ENCODE results near the gene EXT2. TPM values are rescaled to one million over a fixed set of nuclear protein-coding genes. Genes with fewer than 3 reads are reported as not detected.

Gene EXT2
- total RNA-seq, 4 donors from 2014 or later = 63.9 to 66.6 (median 65.9) TPM

DNA sequence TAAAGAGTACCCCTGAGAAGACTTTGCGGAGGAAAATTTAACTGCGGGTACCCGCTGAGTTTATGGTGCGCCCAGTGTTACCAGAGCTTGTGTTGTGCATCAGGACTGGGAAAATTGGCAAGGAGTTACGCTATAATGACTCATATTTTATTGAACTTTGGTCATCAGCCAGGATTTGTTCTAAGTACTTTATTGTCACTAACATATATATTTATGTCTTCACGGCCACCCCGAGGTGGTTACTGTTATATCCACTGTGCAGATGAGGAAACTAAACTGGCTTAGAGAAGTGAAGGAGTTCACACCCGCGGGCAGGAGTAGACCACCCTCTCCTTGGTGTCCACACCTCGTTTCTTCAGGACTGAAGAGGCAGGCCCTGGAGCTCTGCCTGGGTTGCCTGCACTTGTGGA, 28.7 kb upstream of the EXT2 start:
- peak overlapping the region; percentile 75 for H3K4me3 ChIP-seq
- TF ChIP-seq EP300 (IDR thresholded peaks at IDR 0.05) = no peak
- no peak for TF ChIP-seq POLR2AphosphoS5 (IDR thresholded peaks at IDR 0.05)
- TF ChIP-seq POLR2A (IDR thresholded peaks at IDR 0.05) = no peak
- no peak for TF ChIP-seq CTCF (IDR thresholded peaks at IDR 0.05)
- 20 to 37% methylated on average over 6 to 7 of the region's 10 CpGs for WGBS, 2 donors (ENCODE audit: low coverage in 1 of 2)
- H3K9me3 ChIP-seq = no peaks in the 10 kb centered on the region
- peaks cover 0 to 36% (median 6%) of the 10 kb centered on the region in 3 donors for H3K4me1 ChIP-seq
- H3K36me3 ChIP-seq = peaks cover 0 to 16% of the 10 kb centered on the region in 2 donors
- H3K27ac ChIP-seq = peak overlapping the region; percentile 78 to 94 (median 92)
- no peaks in the 10 kb centered on the region for H3K27me3 ChIP-seq
- ATAC-seq = peak; percentile 10

DNA sequence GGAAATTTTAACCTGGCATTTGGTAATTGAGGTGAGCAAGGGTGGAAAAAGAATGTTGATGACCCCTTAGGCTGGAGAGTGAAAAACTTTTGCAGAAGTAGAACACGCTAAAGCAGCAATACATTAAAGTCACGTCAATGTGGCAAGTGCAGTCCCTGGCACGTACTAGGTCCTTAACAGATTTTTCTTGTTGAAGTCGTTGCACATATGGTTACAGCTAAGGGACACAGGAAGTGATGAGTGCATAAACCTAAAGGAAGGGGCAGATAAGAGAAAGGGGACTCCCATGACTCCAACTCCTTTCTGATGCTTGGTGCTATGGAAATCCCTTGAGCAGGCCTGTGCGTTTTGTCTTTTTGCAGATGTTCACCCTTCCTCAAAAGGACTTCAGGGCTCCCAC, 28.2 kb upstream of the EXT2 start:
- TF ChIP-seq POLR2AphosphoS5 (IDR thresholded peaks at IDR 0.05) (no peak), EP300 (IDR thresholded peaks at IDR 0.05) (no peak), CTCF (IDR thresholded peaks at IDR 0.05) (no peak), POLR2A (IDR thresholded peaks at IDR 0.05) (no peak)
- H3K27ac ChIP-seq = peak overlapping the region in 2 of 4 donors; percentile 91 to 94
- no peaks in the 10 kb centered on the region for H3K27me3 ChIP-seq
- peak overlapping the region in 1 of 2 donors; percentile 75 for H3K4me3 ChIP-seq
- ATAC-seq = no peak
- H3K9me3 ChIP-seq = no peaks in the 10 kb centered on the region
- peaks cover 0 to 36% (median 6%) of the 10 kb centered on the region in 3 donors for H3K4me1 ChIP-seq
- peaks cover 0 to 19% of the 10 kb centered on the region in 2 donors for H3K36me3 ChIP-seq
- 70 to 76% methylated on average over 5 of the region's 5 CpGs for WGBS, 2 donors (ENCODE audit: low coverage in 1 of 2)

DNA sequence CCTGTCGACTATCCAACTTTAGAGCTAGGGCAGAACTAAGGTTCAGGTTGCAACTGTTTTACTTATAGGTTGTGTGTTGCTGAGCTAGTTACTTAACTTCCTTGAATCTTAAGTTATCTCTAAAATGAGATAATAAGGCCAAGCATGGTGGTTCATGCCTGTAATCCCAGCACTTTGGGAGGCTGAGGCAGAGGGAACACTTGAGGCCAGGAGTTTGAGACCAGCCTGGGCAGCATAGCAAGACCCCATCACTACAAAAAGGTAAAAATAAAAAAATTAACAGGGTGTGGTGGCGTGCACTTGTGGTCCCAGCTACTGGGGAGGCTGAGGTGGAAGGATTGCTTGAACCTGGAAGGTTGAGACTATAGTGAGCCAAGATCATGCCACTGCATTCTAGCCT, 27.3 kb upstream of the EXT2 start:
- peaks cover 0 to 29% of the 10 kb centered on the region in 2 donors for H3K36me3 ChIP-seq
- TF ChIP-seq POLR2A (IDR thresholded peaks at IDR 0.05) (no peak), EP300 (IDR thresholded peaks at IDR 0.05) (no peak), CTCF (IDR thresholded peaks at IDR 0.05) (no peak), POLR2AphosphoS5 (IDR thresholded peaks at IDR 0.05) (no peak)
- H3K27ac ChIP-seq = no peak overlapping the region
- WGBS, 2 donors (ENCODE audit: low coverage in 1 of 2) = 100% methylated on average over 2 of the region's 2 CpGs
- ATAC-seq = no peak
- H3K4me3 ChIP-seq = no peak overlapping the region
- no peaks in the 10 kb centered on the region for H3K9me3 ChIP-seq
- H3K27me3 ChIP-seq = no peaks in the 10 kb centered on the region
- peaks cover 0 to 36% (median 6%) of the 10 kb centered on the region in 3 donors for H3K4me1 ChIP-seq

- Histone ChIP-seq H3K27me3 (no peaks in the 10 kb centered on the region), H3K9me3 (no peaks in the 10 kb centered on the region), H3K36me3 (peaks cover 0 to 57% of the 10 kb centered on the region in 2 donors), H3K4me3 (no peak overlapping the region), H3K4me1 (peaks cover 0 to 30% (median 6%) of the 10 kb centered on the region in 3 donors), H3K27ac (no peak overlapping the region)
- 86% methylated on average over 1 of the region's 3 CpGs; no CpG with 5 or more reads in 1 of the 2 donors for WGBS, 2 donors (ENCODE audit: low coverage in 1 of 2)
- no peak for ATAC-seq
- TF ChIP-seq POLR2AphosphoS5 (IDR thresholded peaks at IDR 0.05) = no peak
- TF ChIP-seq POLR2A (IDR thresholded peaks at IDR 0.05) = no peak
- no peak for TF ChIP-seq CTCF (IDR thresholded peaks at IDR 0.05)
- no peak for TF ChIP-seq EP300 (IDR thresholded peaks at IDR 0.05)
Measured at GRCh38 chr11:44071157-44071556, 24.3 kb upstream of the EXT2 start.
